Effector CD4-positive, alpha-beta T cell (primary cell): ENCODE measurements around the gene ZNF407.

ENCODE experiments used
- DNase-seq: peaks from one replicate; pipeline ENCODE4 v3.0.0-alpha.2; 2020

ZNF407 gene

DNA sequence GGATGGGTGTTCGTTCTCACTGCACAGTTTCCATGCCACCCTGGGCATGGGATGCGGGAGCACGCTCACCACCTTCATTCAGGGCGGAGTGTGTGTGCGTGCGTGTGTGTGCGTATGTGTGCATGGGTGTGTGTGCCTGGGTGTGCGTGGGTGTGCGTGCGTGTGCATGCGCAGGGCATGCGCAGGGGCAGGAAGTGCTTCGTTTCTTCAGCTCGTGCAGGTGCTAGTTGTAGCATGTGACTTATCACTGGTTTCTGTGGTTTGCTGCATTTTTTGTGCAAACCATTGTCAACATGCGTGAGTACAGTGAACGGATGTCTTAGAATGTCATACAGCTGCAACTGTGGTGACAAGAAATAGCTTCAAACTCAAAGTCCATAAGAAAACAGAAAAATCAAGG is 431.8 kb downstream of the ZNF407 start:
- no peak for DNase-seq

GRCh38 chr18:75031717-75032317 is 434.1 kb downstream of the ZNF407 start:
- DNase-seq: no peak

- no peak for DNase-seq
These were observed 435.8 kb downstream of the ZNF407 start for GRCh38 chr18:75033516-75033915.

- no peak for DNase-seq
These were observed 437.3 kb downstream of the ZNF407 start for GRCh38 chr18:75034937-75035336.

- no peak for DNase-seq
These were observed 438.3 kb downstream of the ZNF407 start for GRCh38 chr18:75035928-75036327.

- DNase-seq: no peak
These were observed 439.4 kb downstream of the ZNF407 start for GRCh38 chr18:75036917-75037688.

DNA sequence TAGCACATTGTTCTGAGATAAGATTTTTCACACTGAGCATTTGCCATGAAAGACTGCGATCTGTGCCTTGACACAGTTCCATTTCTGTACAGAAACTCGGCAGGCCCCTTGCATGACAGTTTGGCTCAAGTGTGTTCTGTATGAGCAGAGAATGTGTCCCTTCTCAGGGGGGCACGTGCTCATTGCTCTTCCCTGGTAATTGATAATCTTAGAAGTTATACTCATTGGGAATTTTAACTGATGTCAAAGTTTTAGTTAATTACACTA is 440.0 kb downstream of the ZNF407 start:
- no peak for DNase-seq

DNA sequence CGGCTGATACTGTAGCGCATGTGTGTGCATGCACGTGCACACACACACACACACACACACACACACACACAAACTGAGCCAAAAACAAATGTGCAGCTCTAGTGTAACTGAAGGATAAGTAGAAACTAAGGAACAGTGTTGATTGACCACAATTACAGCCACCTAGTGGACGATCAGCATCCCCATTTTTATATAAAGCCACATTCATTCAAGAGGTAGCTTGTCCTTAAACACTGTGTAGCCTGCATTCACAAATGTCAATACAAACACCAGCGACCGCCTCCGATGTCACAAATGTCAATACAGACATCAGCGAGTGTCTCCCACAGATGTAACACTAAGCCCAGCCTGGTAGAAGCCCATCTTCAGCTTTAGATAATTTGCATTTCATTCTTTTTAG is 443.9 kb downstream of the ZNF407 start:
- no peak for DNase-seq

GRCh38 chr18:75043478-75043877 is 445.8 kb downstream of the ZNF407 start:
- DNase-seq: no peak

DNA sequence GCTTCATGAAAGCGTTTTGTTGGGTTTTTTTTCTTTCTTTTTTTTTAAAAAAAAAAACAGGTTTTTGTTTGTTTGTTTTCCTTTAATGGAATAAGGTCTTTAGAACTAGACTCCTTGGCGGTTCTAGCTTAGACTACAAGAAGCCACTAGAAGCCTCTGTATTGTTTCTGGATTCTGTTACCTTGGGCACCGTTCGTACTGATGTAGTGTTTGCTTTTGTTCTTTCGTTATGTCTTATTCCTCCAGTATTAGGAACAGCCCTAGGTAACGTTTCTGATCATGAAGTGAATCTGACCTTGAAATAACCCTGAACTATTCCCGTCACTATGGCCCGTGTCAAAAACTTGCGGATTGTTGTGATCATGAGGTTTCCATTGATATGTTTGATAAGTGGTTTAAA is 446.6 kb downstream of the ZNF407 start:
- DNase-seq: no peak

DNA sequence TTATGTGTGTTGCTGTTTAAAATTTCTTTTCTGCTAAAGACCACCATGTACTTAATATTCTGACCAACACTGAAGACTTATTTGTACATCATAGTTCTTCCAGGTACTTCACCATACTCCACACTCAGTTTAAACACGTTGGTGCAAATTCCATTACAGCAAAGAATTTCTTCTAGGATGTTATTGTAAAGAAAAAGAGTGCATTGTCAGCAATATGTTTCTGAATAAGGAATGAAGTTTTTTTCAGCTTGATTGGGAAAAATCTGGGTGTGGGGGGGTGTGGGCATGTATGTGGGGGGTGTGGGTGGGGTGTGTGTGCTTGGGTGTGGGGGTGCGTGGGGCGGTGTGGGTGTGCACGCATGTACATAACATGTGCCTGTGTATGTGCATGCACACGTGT is 447.1 kb downstream of the ZNF407 start:
- DNase-seq: no peak

- DNase-seq: no peak
These were observed 447.6 kb downstream of the ZNF407 start for GRCh38 chr18:75045272-75045671.

DNA sequence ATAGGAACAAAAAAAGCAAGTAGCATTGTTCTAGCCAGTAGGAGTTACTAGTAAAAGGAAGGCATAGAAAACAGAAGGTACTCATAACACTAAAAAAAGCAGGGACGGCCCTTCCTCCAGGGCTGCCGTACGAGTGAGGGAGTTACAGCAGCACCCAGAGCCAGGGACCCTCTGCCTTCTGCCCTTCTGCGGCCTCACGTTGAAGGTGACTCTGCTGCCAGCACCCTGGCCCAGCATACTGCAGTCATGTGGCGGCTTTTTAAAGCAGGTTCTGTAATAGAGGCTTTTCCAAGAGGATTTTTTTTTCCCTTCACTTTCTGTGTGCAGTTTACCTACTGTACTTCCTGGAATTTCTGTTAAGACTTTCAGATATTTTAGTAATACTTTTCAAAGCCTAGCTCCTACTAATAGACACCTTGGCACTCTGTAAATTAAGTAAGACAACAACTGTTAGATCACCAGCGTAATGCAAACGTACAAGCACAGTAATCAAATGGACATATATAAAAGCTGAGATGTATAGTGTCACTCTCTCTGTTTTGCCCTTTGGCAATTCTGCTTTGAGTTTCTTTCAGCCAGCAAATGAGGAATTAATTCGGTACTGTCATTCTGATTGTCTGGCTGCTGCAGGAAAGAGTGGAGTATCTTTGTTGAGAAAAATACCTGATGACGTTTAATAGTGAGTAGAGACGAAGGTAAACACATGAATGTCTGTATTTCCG is 449.7 kb downstream of the ZNF407 start:
- DNase-seq: no peak

DNA sequence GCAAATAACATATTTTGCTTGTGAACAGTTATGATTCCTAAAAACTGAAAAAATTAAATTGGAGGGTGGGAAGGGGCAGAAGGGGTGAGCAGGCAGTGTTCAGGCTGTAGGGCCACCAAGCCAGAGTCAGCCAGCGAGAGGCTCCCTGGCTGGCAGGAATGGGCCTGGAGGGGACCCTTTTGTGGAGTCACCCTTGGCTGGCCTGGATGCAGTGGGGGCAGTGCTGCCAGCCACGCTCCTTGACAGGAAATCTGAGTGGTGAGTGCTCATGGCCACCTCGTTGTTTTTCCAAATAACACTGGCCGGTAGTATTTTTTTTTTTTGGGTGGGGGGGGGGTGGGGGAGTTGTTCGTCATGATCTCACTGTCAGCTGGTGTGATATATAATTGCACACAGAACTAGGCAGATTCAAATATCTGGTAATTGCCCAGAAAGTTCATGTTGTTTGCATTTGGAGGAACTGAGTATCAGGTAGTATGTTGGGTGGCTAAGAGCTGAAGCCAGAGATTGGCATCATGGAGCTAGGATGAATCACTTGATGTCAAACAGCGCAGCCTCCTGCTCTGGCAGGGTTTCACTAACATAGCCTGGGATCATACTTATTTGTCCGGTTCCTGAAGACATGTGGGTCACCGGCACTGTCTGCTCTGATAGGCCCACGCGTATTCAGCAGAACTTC is 451.2 kb downstream of the ZNF407 start:
- no peak for DNase-seq

- DNase-seq: no peak
These were observed 451.8 kb downstream of the ZNF407 start for GRCh38 chr18:75049455-75049789.

GRCh38 chr18:75051757-75052156 is 454.1 kb downstream of the ZNF407 start:
- DNase-seq: no peak

- DNase-seq: no peak
These were observed 454.8 kb downstream of the ZNF407 start for GRCh38 chr18:75052475-75052874.

- DNase-seq: no peak
These were observed 455.5 kb downstream of the ZNF407 start for GRCh38 chr18:75053028-75053629.

DNA sequence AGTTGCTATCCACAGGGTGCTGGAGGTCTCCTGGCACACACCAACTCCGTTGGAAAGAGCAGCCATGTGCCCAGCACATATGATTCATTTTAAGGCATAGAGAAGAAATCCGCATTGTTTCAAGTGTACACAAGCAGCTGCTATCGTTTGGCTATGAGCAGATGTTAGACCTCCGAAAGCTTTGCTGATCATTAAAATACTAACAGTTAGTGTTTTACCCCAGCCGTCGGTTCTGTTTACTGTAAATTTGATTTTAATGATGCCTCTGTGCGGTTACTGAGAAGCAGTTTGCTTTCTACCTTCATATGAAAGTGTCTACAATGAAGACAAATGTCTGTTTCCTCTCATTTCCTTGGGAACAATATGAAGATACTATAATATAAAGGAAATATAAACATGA is 456.4 kb downstream of the ZNF407 start:
- DNase-seq: no peak

- no peak for DNase-seq
These were observed 456.9 kb downstream of the ZNF407 start for GRCh38 chr18:75054611-75055010.

GRCh38 chr18:75057169-75057960 is 459.7 kb downstream of the ZNF407 start:
- no peak for DNase-seq

- DNase-seq: no peak
These were observed 462.5 kb downstream of the ZNF407 start for GRCh38 chr18:75060185-75060584.
